Lower leg skin (tissue), 3 donors: ENCODE results near the gene CST8.

Source experiments
- POLR2A ChIP-seq, 2 donors: fragments of 450-650 bp; IDR thresholded peaks; one replicate each; pipeline ENCODE4 v1.6.1; 2016 to 2017; ENCODE audit warnings: antibody characterized with exemption in 2 of 2, mild to moderate bottlenecking in 1 of 2, moderate library complexity in 1 of 2
- TF ChIP-seq, protein P1 (sequence below), 3 donors: fragments of 450-650 bp; IDR thresholded peaks; one replicate each; pipeline ENCODE4 v1.5.1; 2016; ENCODE audit warnings: antibody characterized with exemption in 3 of 3, mild to moderate bottlenecking in 3 of 3, moderate library complexity in 2 of 3

DNA sequence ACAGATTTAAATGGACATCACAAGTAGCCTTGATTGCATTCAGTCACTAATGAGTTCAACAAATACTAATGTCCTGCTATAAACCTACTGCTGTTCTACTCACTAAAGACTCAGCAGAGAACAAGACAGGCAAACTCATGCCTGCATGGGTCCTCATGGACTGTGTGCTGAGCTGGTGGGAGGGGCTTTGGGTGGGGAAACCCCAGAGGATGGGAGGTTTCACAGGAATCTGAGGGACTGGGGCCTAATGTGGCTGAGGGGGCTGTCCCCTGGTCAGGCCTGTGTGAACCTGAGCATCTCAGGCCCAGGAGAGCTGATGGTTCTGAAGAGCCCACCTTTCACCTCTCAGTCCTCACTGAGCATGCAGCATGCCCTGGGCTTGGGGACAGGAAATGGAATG, 1.4 kb downstream of the CST8 start:
- TF ChIP-seq, protein P1, sequence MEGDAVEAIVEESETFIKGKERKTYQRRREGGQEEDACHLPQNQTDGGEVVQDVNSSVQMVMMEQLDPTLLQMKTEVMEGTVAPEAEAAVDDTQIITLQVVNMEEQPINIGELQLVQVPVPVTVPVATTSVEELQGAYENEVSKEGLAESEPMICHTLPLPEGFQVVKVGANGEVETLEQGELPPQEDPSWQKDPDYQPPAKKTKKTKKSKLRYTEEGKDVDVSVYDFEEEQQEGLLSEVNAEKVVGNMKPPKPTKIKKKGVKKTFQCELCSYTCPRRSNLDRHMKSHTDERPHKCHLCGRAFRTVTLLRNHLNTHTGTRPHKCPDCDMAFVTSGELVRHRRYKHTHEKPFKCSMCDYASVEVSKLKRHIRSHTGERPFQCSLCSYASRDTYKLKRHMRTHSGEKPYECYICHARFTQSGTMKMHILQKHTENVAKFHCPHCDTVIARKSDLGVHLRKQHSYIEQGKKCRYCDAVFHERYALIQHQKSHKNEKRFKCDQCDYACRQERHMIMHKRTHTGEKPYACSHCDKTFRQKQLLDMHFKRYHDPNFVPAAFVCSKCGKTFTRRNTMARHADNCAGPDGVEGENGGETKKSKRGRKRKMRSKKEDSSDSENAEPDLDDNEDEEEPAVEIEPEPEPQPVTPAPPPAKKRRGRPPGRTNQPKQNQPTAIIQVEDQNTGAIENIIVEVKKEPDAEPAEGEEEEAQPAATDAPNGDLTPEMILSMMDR (IDR thresholded peaks at IDR 0.05): no peak
- TF ChIP-seq POLR2A (IDR thresholded peaks at IDR 0.05): no peak
